ENCODE measurements around the gene UNC79.
A peak's percentile ranks its signal among the peaks of the same experiment; 100 is the strongest.

The UNC79 gene

DNA sequence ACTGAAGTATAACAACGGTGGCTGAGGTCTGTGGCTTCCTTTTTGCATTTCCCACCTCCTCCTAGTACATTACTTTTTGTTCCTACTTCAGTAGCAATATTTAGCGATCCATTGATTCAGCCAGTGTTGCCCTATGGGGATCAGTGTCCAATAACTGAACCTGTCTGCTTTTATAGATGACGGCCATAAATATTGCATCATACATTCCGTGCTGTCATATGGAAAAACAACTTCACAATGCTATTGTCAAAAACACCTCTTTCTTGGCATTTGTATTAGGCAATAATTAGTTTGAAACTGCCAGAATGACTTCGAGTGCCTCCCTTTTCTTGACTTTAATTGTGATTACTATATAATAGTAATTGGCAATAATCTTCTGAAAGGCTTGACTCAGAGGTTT is 208.1 kb downstream of the UNC79 start:
- Histone ChIP-seq H3K27me3 (replicated peaks; ENCODE audit: control insufficient read depth, insufficient read depth, low read length) (peaks cover 3% of the 10 kb centered on the region; the same call in 1 of the 2 replicates), H3K36me3 (ENCODE audit: control insufficient read depth, insufficient read depth, low read length) (no peaks in the 10 kb centered on the region), H3K4me3 (replicated peaks; ENCODE audit: low read depth, low read length) (no peak overlapping the region)
- TF ChIP-seq, protein P1, sequence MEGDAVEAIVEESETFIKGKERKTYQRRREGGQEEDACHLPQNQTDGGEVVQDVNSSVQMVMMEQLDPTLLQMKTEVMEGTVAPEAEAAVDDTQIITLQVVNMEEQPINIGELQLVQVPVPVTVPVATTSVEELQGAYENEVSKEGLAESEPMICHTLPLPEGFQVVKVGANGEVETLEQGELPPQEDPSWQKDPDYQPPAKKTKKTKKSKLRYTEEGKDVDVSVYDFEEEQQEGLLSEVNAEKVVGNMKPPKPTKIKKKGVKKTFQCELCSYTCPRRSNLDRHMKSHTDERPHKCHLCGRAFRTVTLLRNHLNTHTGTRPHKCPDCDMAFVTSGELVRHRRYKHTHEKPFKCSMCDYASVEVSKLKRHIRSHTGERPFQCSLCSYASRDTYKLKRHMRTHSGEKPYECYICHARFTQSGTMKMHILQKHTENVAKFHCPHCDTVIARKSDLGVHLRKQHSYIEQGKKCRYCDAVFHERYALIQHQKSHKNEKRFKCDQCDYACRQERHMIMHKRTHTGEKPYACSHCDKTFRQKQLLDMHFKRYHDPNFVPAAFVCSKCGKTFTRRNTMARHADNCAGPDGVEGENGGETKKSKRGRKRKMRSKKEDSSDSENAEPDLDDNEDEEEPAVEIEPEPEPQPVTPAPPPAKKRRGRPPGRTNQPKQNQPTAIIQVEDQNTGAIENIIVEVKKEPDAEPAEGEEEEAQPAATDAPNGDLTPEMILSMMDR (IDR thresholded peaks at IDR 0.05; ENCODE audit: insufficient read depth, low read length, poor library complexity, severe bottlenecking) = no peak
- DNase-seq (ENCODE audit: extremely low read depth, insufficient read length) = no peak

DNA sequence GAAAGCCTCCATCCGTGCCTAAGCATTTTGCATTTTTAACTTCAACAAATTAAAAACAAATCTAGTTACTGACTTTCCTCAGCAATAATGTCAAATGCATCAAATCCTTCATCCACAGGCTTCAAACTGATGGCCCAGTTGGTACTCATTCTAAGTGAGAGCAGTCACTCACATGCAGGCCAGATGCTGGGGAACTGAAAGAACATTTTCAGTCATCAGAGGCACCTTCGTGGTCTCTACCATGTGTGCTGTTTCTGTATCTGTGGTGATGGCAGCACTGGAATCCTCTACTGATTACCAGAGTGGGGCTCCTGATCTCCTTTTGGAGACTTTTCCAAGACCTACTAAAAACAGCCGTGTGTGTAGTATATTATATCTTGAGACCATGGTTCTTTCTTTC is 212.4 kb downstream of the UNC79 start:
- H3K4me3 ChIP-seq (replicated peaks; ENCODE audit: low read depth, low read length) = no peak overlapping the region
- TF ChIP-seq, protein P1 (IDR thresholded peaks at IDR 0.05; ENCODE audit: insufficient read depth, low read length, poor library complexity, severe bottlenecking) = no peak
- no peak for DNase-seq (ENCODE audit: extremely low read depth, insufficient read length)
- H3K27me3 ChIP-seq (replicated peaks; ENCODE audit: control insufficient read depth, insufficient read depth, low read length) = no peaks in the 10 kb centered on the region; the same call in none of the 2 replicates
- no peaks in the 10 kb centered on the region for H3K36me3 ChIP-seq (ENCODE audit: control insufficient read depth, insufficient read depth, low read length)

DNA sequence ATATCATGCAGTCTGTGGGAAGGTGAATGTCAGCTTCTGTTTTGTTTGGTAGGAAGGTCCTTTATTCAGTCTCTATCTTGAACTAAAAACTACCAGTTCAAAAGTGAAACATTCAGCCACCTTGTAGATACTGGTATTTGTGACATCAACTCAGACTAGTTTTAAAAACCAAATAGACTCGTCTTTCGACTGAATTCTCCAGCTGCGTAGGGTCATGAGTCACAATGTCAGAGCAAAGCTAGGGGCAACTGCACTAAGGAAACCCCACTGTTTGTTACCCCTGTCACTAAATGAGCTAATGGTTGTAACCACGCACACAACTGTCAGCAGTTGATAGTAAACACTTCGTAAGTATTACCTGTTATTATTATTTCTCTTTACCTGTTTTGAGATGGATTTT is 212.9 kb downstream of the UNC79 start:
- no peak for DNase-seq (ENCODE audit: extremely low read depth, insufficient read length)
- no peaks in the 10 kb centered on the region for H3K36me3 ChIP-seq (ENCODE audit: control insufficient read depth, insufficient read depth, low read length)
- TF ChIP-seq, protein P1 (IDR thresholded peaks at IDR 0.05; ENCODE audit: insufficient read depth, low read length, poor library complexity, severe bottlenecking) = no peak
- no peak overlapping the region for H3K4me3 ChIP-seq (replicated peaks; ENCODE audit: low read depth, low read length)
- no peaks in the 10 kb centered on the region; the same call in none of the 2 replicates for H3K27me3 ChIP-seq (replicated peaks; ENCODE audit: control insufficient read depth, insufficient read depth, low read length)

DNA sequence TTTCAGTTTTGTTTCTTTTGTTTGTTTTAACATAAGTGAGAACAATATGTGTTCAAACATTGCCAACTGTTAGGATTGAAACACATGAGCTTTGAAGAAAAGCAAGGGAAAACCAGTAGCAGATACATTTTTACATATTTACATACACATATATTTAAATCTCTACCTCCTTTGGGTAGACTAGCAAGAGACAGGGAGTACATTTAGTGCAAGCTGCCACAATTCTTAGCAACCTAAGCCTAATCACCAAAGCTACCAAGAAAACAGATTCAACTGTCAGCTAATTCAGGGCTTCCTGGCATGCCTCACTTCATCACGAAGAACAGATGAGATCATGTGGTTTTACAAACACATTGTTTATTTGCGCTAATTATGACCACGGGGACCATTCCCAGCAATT is 214.5 kb downstream of the UNC79 start:
- H3K36me3 ChIP-seq (ENCODE audit: control insufficient read depth, insufficient read depth, low read length) = no peaks in the 10 kb centered on the region
- TF ChIP-seq, protein P1 (IDR thresholded peaks at IDR 0.05; ENCODE audit: insufficient read depth, low read length, poor library complexity, severe bottlenecking) = no peak
- no peak for DNase-seq (ENCODE audit: extremely low read depth, insufficient read length)
- no peaks in the 10 kb centered on the region; the same call in 1 of the 2 replicates for H3K27me3 ChIP-seq (replicated peaks; ENCODE audit: control insufficient read depth, insufficient read depth, low read length)
- H3K4me3 ChIP-seq (replicated peaks; ENCODE audit: low read depth, low read length) = no peak overlapping the region

DNA sequence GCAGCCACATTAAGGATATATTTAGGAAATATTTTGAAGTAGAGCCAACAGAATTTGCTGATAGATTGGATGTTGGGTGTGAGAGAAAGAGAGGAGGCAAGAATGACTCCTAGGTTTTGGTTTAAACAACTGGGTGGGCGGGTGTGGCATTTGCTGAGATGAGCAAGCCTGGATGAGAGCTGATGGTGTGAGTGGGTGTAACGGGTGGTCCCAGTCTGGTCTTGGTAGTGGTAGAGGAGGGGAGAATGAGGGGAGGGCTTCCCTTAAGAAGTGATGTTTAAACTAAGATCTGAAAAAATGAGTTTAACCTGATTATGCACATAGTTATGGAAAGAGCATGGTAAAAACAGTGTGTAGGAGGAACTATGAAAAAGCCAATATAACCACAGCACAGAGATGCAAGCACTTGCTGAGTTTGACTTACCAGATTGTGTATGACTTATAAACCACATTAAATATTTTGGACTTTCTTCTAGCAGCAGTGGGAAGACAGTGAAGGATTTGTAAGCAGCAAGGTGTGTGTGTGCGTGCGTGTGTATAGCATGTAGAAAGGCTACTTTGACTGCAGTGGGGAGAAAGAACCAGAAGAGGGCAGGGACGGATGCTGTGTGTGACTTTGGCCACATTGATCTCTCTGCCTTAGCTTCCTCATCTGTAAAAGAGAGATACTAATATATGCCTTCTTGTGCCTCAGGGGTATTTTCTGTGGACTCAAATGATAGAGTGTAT is 217.9 kb downstream of the UNC79 start:
- no peak for DNase-seq (ENCODE audit: extremely low read depth, insufficient read length)
- Histone ChIP-seq H3K4me3 (replicated peaks; ENCODE audit: low read depth, low read length) (no peak overlapping the region), H3K27me3 (replicated peaks; ENCODE audit: control insufficient read depth, insufficient read depth, low read length) (no peaks in the 10 kb centered on the region; the same call in 1 of the 2 replicates), H3K36me3 (ENCODE audit: control insufficient read depth, insufficient read depth, low read length) (no peaks in the 10 kb centered on the region)
- TF ChIP-seq, protein P1 (IDR thresholded peaks at IDR 0.05; ENCODE audit: insufficient read depth, low read length, poor library complexity, severe bottlenecking) = peak; percentile 27
